ENCODE measurements around the gene ZNF44. TPM values are rescaled to one million over a fixed set of nuclear protein-coding genes. Genes with fewer than 3 reads are reported as not detected.

ZNF44 gene
- 0.38 to 1.3 TPM (median 0.59 TPM) in 5 replicates for total RNA-seq (2022; extraction: Qiagen RNA extraction; ENCODE audit: low read depth)

GRCh38 chr19:12294249-12295158, at the start of gene ZNF44:
ZNF44 (minus strand) TSS chr19:12294883; CDS start chr19:12294694, 189 bp downstream.

GRCh38 chr19:12333162-12334159, 38.8 kb upstream of the ZNF44 start, which contains the start of gene ZNF563:
ZNF563 (minus strand) TSS chr19:12333633; CDS start chr19:12333482, 151 bp downstream.

Other genes starting within 250 kb of the ZNF44 start
- gene ZNF878, start 241.9 kb downstream of the ZNF44 start, total RNA-seq (2022; extraction: Qiagen RNA extraction; ENCODE audit: low read depth), result not detected in 5 replicates
- not detected in 5 replicates for gene ZNF844, start 230.2 kb downstream of the ZNF44 start, total RNA-seq (2022; extraction: Qiagen RNA extraction; ENCODE audit: low read depth)
- gene ZNF20, start 154.5 kb downstream of the ZNF44 start, total RNA-seq (2022; extraction: Qiagen RNA extraction; ENCODE audit: low read depth), result 0.20 TPM in 1 of 5 replicates, not detected in the others
- gene ZNF625, start 138.1 kb downstream of the ZNF44 start, total RNA-seq (2022; extraction: Qiagen RNA extraction; ENCODE audit: low read depth), result not detected in 5 replicates
- gene ZNF136, start 131.8 kb downstream of the ZNF44 start, total RNA-seq (2022; extraction: Qiagen RNA extraction; ENCODE audit: low read depth), result 1.2 to 2.0 TPM (median 1.3 TPM) in 5 replicates
- not detected in 5 replicates for gene ZNF563, start 38.8 kb upstream of the ZNF44 start, total RNA-seq (2022; extraction: Qiagen RNA extraction; ENCODE audit: low read depth)
- not detected in 5 replicates for gene ZNF442, start 70.8 kb upstream of the ZNF44 start, total RNA-seq (2022; extraction: Qiagen RNA extraction; ENCODE audit: low read depth)
- 1.5 to 2.1 TPM (median 1.7 TPM) in 5 replicates for gene ZNF799, start 106.4 kb upstream of the ZNF44 start, total RNA-seq (2022; extraction: Qiagen RNA extraction; ENCODE audit: low read depth)
- gene ZNF443, start 146.1 kb upstream of the ZNF44 start, total RNA-seq (2022; extraction: Qiagen RNA extraction; ENCODE audit: low read depth), result 0.78 to 1.5 TPM (median 1.0 TPM) in 5 replicates
- 0.04 TPM in 1 of 5 replicates, not detected in the others for gene ZNF709, start 189.9 kb upstream of the ZNF44 start, total RNA-seq (2022; extraction: Qiagen RNA extraction; ENCODE audit: low read depth)